HT-29 (cell line): ENCODE data around the gene REST. TPM values are rescaled to one million over a fixed set of nuclear protein-coding genes. Genes with fewer than 3 reads are reported as not detected.
"Not testable (repeated sequence)": the region's sequence is repeated elsewhere in the genome, so short reads cannot be mapped to it uniquely, and the experiment has no call there.

ENCODE experiments used
- DNase-seq: peaks from one replicate; pipeline ENCODE4 v3.0.0-alpha.2; 2015; ENCODE audit warnings: low spot score
- total RNA-seq: library from RNA; depleted of rRNA; stranded (reverse); fragments of >200 nt; shearing (Covaris generic); gene quantifications from 2 replicates; pipeline ENCODE4 v1.2.3, GENCODE V29; 2014; rRNA removed

Gene REST, protein sequence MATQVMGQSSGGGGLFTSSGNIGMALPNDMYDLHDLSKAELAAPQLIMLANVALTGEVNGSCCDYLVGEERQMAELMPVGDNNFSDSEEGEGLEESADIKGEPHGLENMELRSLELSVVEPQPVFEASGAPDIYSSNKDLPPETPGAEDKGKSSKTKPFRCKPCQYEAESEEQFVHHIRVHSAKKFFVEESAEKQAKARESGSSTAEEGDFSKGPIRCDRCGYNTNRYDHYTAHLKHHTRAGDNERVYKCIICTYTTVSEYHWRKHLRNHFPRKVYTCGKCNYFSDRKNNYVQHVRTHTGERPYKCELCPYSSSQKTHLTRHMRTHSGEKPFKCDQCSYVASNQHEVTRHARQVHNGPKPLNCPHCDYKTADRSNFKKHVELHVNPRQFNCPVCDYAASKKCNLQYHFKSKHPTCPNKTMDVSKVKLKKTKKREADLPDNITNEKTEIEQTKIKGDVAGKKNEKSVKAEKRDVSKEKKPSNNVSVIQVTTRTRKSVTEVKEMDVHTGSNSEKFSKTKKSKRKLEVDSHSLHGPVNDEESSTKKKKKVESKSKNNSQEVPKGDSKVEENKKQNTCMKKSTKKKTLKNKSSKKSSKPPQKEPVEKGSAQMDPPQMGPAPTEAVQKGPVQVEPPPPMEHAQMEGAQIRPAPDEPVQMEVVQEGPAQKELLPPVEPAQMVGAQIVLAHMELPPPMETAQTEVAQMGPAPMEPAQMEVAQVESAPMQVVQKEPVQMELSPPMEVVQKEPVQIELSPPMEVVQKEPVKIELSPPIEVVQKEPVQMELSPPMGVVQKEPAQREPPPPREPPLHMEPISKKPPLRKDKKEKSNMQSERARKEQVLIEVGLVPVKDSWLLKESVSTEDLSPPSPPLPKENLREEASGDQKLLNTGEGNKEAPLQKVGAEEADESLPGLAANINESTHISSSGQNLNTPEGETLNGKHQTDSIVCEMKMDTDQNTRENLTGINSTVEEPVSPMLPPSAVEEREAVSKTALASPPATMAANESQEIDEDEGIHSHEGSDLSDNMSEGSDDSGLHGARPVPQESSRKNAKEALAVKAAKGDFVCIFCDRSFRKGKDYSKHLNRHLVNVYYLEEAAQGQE
- total RNA-seq = 22.0 and 22.4 TPM in 2 replicates

DNA sequence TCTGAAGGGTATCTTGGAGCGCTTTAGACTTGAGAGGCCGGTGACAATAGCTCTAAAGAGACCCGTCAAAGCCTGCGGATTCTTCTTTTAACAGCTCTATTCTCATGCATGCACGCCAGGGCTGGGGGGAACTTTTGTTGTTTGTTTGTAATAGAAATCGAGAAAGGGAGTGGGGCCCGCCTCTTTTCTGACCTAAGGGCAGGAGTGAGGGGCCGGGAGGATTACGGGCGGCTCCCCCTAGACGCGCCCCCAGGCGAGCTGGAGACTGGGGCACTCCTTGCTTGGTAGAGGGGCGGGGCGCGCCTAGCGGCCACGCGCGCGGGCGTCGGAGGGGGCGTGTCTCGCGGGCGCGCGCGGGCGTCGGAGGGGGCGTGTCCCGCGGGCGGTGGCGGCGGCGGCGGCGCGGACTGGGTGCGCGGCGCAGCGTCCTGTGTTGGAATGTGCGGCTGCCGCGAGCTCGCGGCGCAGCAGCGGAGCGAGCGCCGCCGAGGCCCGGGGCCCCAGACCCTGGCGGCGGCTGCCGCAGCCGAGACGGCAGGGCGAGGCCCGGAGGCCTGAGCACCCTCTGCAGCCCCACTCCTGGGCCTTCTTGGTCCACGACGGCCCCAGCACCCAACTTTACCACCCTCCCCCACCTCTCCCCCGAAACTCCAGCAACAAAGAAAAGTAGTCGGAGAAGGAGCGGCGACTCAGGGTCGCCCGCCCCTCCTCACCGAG is at the start of gene REST:
Gene REST, plus strand, starts transcription at position 412 of the 717 bp plus-strand sequence. CDS start 2,739 bp downstream, outside the sequence.
- DNase-seq = peak; percentile 63

DNA sequence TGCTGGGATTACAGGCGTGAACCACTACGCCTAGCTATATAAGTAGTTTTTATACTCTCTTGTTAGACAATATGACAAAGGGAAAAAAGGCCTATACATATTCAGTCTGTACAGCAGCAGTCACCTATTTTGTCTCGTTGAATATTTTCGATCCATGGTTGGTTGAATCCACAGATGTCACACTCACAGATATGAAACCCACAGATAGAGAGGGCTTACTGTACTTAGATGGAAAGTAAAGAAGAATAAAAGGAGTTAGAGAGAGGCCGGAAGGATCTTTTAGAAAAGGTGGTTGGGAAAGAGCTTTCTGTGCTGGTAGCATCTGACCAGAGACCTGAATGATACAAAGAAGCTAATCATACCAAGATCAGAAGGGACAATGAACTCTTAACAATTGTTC is 47.9 kb upstream of the REST start:
- DNase-seq = no peak

DNA sequence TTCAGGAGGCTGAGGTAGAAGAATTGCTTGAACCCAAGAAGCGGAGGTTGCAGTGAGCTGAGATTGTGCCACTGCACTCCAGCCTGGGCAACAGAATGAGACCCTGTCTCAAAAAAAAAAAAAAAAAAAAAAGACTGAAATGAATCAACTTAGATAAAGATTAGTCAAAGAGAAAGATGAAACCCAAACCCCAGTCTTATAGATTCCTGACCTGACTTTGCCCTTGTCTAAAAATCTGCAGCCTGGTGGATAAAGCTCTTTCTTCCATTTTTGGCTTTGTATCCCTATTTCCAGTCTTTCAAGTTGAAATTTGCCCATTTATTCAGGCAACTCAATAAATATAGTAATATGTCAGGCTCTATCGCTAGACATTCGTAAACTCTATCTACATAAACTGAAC is 46.9 kb upstream of the REST start:
- DNase-seq = no peak

DNA sequence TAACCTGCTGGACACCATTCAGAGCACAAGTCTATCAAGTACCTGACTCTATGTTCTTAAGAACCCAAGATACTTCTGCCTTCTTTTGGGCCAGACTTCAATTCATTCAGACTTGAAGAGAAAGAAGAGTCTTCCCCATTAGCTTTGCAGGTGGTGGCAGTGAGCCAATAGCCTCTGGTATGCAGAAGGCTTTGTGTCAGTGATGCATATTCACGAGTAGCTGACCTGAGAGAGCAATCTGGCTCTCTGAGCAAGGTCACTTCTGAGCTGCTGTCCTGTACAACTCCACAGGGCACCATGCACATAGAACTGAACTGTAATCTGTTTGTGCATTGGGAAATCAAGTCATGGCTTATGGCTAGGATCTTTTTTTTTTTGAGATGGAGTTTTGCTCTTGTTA is 46.3 kb upstream of the REST start:
- no peak for DNase-seq

DNA sequence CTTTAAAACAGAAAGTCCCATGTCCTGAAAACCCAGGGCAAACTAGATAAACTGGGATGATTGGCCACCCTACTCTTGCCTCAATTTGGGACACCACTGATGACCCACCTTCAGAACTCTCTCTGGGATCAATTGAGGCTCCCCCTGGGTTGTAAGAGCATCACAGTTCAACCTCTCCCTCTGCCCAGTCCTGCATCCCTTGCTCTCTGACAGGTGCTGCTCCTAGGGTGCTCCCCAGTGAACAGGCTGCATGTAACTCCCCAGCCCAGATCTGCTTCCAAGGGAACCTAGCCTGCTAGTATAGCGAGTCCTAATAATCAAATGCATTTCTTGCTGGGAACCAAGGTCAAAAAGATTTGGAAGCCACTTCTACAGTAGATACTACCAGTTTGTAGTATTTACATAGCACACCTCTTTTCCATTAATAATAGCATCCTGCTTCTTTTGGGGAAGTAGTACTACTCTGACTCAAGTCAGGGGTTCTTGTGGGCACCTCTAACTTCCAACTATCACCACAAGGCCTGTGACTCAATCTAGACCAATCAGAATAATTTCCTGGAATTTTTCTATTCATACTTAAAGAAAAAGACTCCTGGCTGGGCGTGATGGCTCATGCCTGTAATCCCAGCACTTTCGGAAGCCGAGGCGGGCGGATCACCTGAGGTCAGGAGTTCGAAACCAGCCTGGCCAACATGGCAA is 44.1 kb upstream of the REST start:
- DNase-seq = no peak

DNA sequence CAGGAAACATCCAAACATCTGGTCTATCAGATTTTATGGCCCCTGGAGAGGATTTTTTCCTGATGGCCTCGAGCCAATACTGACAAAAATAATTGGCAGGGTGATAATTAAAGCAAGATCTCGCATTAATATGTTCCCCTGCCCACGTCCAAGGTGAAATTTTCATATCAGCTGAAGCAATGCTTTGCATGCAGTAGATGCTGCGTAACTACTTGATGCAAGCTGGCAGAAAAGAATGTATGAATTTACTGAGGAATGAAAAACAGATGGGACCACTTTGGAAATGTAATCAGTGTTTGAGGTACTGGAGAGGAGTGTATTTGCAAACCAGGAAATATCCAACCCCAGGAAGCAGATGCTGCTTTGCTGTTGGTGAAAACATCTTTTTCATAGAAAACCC is 36.8 kb upstream of the REST start:
- no peak for DNase-seq

DNA sequence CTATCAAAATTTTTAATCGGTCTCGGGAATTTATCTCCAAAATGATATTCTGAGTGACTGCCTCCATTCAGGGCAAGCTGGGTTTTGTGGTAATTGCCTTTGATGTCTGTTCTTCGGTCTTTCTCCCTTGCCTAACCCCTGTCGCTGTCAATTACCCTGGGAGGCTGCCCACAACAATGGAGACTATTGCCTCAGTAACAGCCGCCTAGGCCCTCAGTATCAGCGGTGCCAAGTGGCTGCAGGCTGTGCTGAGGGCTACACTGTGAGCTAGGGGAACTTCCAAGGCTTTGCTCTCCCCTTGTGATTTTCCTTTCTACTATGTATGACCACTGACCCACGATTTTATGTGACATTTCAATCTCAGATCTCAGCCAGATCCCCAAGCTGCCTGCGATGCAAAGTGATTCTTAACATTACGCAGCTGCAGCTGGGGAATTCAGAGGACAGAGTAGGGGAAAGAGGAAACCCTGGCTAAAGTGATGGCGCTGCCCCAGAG is 36.3 kb upstream of the REST start:
- DNase-seq = no peak

DNA sequence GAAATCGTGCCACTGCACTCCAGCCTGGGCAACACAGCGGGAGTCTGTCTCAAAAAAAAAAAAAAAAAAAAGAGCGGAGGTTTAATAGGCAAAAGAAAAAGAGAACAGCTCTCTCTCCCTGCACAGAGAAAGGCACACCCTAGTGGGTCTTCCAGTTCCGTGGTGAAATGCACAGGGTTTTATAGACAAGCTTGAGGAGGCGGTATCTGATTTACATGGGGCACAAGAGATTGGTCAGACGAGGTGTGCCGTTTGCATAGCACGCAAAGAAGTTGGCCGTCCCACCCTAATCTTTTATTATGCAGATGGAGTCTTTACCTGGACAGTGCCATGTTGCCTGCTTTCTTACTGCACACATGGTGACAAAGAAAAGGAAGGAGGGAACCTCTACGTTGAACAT is 33.5 kb upstream of the REST start:
- DNase-seq = peak; percentile 37

DNA sequence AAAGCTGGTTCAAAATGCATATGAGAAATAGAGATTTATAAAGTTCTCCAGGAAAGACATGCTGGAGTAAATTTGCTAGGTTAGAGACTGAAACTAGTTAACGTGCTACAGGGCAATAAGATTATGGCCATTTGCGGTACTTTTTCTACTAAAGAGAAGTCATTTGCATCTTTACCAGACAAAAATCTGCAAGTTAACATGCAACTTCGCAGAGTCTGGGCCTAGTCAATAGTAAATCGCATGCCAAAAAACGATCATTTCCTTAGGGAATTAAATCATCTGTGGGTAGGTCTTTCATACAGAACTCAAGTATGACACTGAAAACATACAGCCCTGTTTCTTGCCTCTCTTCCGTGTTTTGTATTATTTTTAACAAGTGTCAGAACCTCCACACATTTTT is 32.8 kb upstream of the REST start:
- DNase-seq = no peak

DNA sequence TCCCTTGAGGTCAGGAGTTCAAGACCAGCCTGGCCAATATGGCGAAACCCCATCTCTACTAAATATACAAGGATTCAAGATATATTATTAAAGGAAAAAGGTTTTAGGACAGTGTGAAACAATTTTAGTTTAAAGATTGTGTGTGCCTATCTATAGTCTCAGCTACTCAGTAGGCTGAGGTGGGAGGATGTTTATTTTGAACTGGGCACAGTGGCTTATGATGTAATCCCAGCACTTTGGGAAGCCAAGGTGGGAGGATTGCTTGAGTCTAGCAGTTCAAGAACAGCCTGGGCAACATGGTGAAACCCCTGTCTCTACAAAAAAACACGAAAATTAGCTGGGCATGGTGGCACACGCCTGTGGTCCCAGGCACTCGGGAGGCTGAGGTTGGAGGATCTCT is 31.4 kb upstream of the REST start:
- DNase-seq = no peak

DNA sequence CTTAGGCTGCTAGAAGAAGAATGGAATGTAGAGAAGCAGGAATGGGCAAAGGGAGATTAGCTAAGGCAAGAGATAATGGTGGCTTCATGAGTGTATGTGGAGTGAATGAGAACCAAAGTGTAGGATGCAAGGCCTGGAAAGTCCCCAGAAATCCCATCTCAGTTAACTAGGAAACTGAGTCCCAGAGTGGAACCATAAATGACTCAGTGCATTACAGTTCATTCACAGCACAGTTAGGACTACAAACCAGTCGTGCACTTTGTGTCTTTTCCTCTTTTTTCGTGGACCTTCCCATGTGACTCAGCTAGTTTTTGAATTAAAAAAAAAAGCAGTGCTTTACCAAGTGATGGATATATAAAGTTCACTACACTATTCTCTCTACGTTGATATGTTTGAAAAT is 27.7 kb upstream of the REST start:
- DNase-seq = no peak

DNA sequence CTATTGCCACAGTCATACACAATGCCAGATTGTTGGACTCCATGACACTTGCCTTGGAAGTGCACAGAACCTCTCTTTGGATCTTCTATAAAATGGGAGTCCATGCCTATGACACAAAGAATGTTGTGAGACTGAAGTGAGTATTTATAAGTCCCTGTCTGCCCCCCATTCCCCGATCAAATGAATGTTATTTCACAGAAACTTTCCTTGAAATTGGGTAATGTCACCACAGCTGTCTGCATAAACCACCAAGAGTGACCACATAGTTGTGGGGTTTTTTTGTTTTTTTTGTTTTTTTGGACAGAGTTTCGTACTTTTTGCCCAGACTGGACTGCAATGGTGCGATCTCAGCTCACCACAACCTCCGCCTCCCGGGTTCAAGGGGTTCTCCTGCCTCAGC is 27.1 kb upstream of the REST start:
- no peak for DNase-seq

DNA sequence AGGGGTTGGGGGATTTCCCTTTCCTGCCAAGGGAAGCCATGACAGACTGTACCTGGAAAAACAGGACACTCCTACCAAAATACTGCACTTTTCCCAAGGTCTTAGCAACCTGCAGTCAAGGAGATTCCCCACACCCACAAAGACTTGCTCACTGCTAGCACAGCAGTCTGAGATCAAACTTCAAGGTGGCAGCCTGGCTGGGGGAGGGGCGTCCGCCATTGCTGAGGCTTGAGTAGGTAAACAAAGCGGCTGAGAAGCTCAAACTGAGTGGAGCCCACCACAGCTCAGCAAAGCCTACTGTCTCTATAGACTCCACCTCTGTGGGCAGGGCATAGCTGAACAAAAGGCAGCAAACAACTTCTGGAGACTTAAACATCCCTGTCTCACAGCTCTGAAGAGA is 23.2 kb upstream of the REST start:
- not testable (repeated sequence) for DNase-seq

DNA sequence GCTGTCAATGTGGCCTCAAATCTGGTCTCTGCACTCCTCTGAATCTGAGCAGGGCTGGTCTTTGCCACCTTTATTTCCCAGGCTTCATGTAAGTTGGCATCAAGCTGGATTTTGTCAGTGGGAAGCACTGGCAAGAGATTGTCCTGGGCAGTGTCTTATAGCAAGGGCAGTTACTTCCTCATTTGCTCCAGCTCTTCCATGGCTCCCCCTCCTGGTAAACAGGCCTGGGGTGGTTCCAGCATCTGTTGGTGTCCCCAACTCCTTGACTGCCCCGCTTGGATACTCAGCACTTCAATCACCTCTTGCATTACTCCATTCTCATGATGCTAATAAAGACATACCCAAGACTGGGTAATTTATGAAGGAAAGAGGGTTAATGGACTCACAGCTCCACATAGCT is 15.0 kb upstream of the REST start:
- DNase-seq = no peak

DNA sequence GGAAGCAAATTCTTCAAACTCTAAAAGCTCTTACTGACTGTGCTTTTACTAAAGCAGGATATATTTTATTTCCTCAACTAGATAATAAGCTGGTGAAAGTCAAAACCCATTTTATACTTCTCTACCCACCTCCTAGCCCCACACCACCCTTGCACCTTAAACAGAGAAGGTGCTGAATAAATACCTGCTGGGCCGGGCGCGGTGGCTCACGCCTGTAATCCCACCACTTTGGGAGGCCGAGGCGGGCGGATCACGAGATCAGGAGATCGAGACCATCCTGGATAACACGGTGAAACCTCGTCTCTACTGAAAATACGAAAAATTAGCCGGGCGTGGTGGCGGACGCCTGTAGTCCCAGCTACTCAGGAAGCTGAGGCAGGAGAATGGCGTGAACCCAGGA is 9.9 kb upstream of the REST start:
- DNase-seq = not testable (repeated sequence)

DNA sequence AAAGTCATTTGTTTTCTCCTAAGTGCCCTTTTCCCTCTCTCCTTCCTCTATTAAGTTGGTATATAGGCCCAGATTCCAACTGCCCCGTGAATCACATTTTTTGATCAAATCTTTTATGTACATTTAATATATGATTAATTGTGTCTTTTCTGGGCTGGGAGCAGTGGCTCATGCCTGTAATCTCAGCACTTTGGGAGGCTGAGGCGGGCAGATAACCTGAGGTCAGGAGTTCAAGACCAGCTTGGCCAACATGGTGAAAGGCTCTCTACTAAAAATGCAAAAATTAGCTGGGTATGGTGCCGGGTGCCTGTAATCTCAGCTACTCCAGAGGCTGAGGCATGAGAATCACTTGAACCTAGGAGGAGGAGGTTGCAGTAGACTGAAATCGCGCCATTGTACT is 7.5 kb upstream of the REST start:
- not testable (repeated sequence) for DNase-seq

DNA sequence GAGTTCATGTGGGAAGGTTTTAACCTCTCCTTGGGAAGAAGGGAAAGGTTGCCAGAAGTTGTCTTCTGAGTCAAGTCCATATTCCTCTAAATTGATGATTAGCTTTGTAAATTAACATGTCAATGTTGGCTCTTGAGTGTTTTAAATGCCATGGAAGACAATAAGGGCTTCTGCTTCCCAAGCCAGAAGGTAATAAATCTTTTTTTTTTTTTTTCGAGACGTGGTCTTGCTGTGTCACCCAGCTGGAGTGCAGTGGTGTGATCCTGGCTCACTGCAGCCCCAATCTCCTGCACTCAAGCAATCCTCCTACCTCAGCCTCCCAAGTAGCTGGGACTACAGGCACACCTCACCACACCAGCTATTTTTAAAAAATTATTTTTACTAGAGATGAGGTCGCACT is 5.0 kb upstream of the REST start:
- no peak for DNase-seq

DNA sequence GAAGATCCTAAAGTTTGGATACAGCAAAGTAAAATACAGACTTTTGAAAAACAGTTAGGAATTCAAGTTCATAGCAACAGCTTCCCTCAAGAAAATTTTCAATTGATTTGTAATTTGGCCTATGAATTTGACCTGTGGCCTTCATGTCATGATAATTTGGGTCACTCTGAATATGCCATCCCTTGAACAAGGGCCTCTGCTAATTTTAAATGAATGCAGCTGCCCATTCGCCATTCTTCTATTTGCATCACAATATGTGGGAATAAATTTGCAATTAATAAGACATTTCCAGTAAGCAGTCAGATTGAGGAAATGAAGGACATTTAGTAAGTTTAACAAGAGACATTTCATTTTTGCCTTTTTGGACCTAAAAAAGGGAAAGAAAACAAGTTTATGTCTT is 1.9 kb upstream of the REST start:
- no peak for DNase-seq

DNA sequence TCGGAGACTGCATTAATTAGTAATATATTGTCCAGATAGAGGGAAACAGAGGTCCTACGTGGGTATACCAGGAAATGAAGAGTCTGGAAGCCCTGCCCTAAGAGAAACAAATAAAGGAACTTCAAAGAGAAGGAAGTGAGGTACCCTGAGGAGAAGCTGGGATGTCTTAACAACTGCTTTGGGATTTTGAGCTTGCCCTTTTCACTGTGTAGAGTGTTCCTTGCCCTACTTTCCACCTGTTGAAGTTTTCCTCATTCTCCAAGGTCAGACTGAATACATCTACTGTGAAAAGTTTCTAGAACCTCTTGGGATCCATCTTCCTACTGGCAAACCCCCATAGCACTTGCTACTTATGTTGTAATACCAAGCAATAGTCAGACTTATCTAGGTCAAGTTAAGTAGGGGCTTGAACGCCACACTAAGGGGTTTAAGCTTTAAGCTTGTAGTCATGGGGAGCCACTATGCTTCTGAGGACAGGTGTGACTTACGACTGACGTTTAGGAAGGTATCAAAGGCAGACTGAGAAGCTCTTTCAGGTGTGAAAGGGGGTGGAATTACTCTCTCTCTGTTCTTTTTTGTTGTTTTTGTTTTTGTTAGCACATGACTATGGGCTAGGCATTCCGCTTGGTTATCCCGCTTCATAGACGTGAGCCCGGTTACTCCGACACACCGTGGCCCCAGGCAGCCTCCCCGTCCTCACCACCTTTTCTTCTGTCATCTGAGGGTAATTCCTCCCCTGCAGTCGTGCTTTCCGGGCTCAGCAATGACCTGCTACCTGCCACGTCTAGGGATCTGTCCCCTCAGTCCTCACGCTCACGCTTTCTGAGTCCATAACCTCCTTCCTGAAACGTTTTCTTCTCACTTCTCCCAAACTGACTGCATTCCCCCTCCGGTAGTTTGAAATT is 959 bp upstream of the REST start:
- peak; percentile 32 for DNase-seq
